ELF-1 (cell line): Measurements from ENCODE around the gene CCM2.
"Not testable (repeated sequence)": the region's sequence is repeated elsewhere in the genome, so short reads cannot be mapped to it uniquely, and the experiment has no call there.

Experiments used
- DNase-seq: peaks from one replicate; pipeline ENCODE4 v3.0.0-alpha.2; 2016; ENCODE audit warnings: low read depth, low spot score

Gene CCM2

DNA sequence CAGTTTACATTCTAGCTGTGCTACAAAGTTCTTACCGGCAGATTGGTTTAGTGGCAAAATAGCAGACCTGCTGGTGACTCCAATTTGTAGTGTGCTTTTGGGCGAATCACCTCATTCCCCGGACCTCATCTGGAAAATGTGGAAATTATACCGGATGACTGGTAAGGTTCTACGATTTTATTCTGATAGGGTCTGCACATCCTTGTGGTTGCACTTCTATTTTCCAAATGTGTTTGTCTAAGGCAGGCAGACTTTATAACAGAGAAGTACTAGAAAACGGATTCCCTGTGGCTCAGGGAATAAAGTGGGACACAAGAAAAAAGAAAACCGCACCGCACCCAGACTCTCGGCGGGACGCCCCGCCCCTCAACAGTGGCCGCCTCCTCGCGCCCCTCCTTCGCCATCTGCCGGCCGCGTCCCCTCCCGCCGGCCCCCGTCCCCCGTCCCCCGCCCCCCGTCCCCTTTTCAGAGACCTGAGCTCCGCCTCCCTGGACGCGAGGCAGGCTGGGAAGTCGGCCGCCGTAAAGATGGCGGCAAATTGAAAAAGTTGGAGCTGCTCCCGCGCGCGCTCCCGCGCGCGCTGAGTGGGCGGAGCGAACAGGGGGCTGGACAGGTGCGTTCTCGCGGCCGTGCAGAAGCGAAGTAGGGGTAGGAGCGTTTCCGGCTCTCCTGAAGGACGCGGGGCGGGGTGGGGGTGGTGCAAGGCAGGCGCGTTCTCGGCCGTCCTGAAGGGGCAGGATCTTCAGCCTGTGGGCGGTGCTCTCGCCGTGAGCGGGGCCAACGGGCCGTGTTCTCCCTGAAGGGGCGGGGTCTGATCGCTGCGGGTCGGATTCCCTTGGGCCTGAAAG lies 532 bp upstream of the CCM2 start:
- peak; percentile 99 for DNase-seq

DNA sequence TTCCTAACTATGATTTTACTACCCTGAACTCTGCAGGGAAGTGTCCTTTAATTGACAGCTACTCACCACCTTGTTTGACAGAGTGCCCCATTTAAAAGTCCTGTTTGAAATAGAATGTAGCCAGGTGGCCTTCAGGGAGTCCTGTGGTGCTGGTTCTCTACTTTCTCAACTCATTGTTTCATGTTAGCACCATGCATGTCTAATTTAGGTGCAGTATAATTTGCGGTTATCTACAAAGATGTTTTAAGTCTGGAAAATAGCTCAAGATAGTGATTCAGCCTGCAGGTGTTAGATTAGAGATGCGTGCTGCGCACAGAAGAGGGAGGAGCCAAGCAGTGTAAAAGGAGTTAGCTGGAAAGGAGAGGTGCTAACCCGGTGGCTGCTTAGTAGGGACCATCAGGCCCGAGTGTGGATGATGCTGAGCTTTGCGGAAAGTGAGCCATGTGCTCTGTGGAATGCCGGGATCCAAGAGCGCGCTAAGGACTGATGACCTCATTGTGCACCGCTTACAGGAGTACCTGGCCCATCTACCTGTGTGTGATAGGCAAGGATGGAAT lies 1.2 kb downstream of the CCM2 start:
- DNase-seq: peak; percentile 62

GRCh38 chr7:45001826-45002225 lies 1.8 kb downstream of the CCM2 start:
- DNase-seq: no peak

- DNase-seq: no peak
Measured at GRCh38 chr7:45003789-45004188, 3.8 kb downstream of the CCM2 start.

GRCh38 chr7:45007106-45007505 lies 7.1 kb downstream of the CCM2 start:
- DNase-seq: no peak

DNA sequence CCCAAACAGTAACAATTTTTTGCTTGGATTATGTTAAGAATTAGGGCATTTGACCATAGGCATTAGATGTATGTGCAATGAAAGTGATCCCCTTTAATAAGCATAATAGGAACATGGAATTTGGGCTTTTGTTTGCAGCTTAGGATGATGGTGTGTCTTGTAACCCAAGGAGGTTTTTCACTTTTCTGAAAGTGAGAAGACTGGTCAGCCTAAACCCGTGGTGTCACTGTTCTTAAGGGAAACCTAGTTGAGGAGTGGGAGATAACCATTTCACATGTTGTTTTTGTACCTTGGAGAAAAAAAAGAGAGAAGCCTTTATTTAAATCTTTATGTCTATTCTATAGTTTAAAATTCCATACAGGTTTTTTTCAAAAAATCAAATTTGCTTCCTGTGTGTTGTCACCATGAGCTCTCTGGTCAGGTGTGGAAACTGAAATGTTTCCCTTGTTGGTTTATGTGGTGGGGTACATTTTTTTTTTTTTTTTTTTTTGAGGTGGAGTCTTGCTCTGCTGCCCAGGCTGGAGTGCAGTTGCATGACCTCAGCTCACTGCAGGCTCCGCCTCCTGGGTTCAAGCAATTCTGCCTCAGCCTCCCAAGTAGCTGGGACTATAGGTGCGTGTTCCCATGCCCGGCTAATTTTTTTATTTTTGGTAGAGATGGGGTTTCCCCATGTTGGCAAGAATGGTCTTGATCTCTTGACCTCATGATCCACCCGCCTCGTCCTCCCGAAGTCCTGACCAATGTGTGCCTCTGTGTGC lies 7.7 kb downstream of the CCM2 start:
- DNase-seq: no peak

GRCh38 chr7:45013465-45013967 lies 13.5 kb downstream of the CCM2 start:
- DNase-seq: no peak

DNA sequence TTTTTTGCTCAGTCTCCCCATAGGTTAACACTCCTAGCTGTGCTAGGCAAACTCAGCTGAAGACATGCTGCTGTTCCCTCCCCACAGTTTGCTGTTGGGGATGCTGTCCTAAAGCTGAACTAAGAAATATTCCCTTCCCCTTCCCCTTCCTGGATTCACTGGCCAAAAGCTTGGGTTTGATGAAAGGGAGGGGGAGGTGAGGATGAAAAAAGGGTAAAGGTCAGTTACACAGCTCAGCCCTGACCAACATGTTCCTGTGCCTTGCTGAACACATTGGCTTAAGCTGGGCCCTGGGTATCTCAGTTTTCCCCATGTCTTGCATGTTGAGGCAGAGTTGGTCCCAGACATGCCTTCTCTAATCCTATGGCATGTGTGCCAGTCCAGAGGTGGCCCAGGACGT lies 15.3 kb downstream of the CCM2 start:
- DNase-seq: no peak

GRCh38 chr7:45017253-45017652 lies 17.3 kb downstream of the CCM2 start:
- no peak for DNase-seq

- DNase-seq: no peak
Measured at GRCh38 chr7:45020915-45021314, 20.9 kb downstream of the CCM2 start.

GRCh38 chr7:45021604-45022296 lies 21.7 kb downstream of the CCM2 start:
- no peak for DNase-seq

DNA sequence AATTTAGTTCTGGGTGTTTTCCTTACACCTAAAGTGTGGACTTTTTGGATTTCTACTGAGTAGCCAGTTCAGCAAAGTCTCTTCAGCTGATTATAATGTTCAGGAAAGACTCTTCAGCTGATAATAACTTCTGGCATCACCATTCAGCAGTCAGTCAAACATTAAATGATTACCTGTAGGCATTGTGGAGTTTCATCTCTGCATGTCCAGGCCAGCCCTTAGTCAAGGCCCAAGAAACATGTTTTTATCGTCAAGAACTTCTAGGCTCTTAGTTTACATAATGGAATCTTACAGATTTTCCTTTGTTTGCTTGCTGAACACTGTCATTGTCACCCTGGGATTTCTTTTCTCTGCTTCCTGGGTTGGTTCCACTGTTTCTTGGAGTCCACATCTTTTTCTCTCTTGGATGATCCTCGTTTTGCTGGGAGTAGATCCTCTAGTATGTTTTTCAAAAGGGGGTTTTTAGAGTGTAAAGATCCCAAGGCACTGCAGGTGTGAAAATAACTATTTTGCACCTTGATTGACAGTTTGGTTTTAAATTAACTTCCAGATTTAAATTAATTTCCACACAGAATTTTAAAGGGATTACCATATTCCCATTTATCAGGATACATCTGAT lies 24.2 kb downstream of the CCM2 start:
- DNase-seq: no peak

GRCh38 chr7:45025473-45025872 lies 25.5 kb downstream of the CCM2 start:
- not testable (repeated sequence) for DNase-seq

DNA sequence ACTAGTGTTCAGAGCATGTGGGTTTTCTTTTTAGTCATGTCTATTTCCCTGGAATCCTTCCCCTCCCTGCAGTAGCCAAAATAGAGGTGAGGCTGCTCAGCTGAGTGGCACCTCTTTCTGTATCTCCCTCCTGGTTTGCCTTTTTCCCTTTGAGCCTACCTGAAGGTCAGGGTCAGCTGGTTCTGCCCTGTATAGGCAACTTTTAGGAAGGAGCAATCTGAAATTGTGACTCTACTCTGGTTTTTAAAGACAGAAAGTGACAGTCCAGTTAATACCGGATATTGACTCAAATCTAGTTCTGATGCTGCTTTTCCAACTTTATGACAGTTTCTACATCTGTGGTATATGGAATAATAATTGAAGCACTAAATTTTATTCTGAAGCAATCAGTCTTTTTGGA lies 26.0 kb downstream of the CCM2 start:
- DNase-seq: no peak

DNA sequence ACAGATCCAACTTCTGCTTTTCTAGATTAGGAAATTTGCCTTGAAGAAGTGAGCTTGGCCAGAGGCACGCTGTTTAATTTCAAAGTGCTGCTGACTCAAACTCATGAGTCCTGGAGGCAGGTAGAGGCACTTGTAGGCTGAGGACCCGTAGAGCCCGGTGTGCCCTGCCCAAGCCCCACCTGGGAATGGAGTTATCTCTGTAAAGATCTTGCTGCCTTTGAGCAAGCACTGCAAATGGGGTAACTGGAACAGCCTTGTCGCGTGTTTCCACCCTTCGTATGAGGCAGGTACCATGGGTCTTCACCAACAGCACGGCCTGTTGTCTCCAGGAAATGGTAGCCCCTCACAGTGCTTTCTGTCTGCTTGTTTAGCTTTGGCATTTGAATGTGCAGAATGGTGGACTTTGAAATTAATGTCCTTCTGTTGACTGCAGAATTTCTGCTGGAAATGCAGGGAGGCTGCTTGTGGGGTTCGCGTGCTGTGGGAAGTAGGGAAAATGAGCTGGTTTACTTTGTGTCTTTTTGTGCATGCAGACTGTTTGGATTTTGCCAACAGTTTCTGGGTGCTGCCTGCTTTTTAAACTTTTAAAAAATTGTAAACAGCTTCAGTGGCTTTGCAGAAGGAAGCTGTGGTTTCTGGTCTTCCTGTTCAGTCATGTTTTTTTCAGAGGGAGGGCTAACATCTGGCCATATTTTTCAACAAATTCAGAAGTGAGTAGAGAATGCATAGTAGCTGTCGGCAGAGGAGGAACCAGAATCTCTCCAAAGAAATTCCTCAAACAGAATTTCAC lies 27.2 kb downstream of the CCM2 start:
- no peak for DNase-seq

GRCh38 chr7:45027774-45028114 lies 27.7 kb downstream of the CCM2 start:
- no peak for DNase-seq

- no peak for DNase-seq
Measured at GRCh38 chr7:45028138-45028919, 28.3 kb downstream of the CCM2 start.

GRCh38 chr7:45028920-45029344 lies 28.9 kb downstream of the CCM2 start:
- DNase-seq: no peak

DNA sequence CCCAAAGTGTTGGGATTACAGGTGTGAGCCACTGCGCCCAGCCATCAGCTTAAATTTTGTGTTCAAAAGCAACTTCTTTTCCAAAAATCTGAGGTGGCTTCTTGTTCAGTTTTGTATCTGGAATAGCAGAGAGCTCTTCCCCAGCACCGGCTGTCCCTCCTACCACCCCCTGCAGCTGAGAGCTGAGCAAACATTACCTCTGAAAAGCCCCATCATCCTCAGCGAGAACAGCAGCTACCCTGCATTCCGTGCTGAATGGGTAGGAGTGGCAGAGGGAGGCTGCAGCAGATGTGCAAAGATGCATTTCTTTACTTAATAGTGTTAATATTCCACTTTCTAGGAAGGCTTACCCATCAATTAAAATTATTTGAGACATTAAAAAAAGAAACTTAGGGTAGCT lies 31.8 kb downstream of the CCM2 start:
- peak; percentile 14 for DNase-seq

- no peak for DNase-seq
Measured at GRCh38 chr7:45032421-45032820, 32.4 kb downstream of the CCM2 start.
